Stimulated activated CD4-positive, alpha-beta T cell treated with anti-CD3 and anti-CD28 coated beads, Interleukin-2, amount 100 ng/mL, for 48 hours (primary cell): ENCODE measurements around the gene MINDY1.
A peak's percentile ranks its signal among the peaks of the same experiment; 100 is the strongest.

Experiments
- DNase-seq, 2 donors: peaks; one replicate each; pipeline ENCODE4 v3.0.0-alpha.2; 2020

MINDY1 gene

DNA sequence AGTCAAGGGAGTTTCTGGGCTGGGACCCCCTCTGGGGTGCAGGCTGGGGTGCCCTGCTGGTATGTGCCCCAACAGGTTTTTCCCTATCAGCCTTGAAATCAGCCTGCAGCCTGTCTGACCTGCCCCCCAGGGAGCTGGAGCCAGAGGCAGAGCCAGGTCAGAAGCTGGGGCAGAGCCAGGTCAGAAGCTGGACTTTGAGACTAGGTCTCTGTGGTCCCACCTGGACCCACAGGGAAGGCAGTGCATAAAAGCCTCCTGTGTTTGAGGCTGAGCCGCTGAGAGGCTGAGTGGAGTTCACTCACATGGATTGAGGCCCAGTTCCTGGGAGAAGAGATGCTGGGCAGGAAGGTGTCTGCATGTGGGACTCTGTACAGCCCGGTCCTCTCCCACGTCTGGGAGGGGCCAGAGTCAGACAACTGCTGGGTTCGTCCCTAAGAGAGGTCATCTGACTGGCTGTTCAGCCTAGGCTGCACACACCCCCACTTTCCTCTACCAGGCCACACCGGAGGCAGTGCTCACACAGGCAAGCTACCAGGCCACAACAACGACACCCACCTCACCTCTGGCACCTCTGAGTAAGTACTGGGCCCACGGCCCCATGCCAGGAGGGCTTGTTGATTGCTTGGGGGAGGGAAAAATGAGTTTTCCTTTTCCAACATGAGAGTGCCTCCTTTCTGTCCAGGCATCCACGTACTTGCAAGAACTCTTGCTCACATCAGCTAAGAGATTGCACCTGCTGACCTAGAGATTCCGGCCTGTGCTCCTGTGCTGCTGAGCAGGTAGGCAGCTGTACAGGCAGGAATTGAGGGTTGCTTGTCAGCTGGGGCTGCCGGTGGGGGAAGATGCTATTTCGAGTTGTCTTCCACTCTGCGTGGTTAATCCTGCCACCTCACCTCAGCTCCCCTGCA lies 24.6 kb downstream of the MINDY1 start, which contains the start of gene ANXA9:
TSS of gene ANXA9 (plus strand) at position 488 of the 908 bp plus-strand sequence. CDS start 814 bp downstream, outside the sequence.
- DNase-seq, result no peak

DNA sequence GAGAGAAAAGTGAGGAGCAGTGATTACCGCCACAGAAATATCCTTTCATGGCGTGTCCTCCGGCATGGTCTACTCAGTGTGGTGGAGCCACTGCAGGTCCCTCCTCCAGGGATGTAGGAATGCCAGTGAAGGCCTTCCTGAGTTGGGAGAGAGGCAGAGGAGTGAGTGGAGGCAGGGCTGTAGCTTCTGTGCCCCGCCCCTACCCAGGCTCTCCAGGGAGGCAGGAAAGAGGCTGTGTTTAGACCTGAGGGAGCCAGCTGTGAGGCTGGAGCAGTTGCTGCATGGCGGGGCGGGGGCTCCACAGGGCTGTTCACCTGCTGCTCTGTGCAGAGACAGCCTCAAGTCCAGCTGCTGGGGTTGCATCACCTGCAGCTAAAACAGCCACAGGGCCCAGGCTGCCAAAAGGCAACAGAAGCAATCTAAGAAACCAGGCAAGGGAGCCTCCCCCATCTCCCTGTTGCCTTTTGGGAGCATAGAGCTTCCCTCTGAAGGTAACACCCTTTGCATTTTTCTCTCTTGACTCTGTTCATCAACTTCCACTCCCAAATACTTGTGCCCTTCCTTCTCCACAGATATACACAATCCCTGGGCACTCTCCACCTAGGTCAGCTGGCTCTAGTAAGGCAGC lies 25.4 kb downstream of the MINDY1 start:
- no peak for DNase-seq

DNA sequence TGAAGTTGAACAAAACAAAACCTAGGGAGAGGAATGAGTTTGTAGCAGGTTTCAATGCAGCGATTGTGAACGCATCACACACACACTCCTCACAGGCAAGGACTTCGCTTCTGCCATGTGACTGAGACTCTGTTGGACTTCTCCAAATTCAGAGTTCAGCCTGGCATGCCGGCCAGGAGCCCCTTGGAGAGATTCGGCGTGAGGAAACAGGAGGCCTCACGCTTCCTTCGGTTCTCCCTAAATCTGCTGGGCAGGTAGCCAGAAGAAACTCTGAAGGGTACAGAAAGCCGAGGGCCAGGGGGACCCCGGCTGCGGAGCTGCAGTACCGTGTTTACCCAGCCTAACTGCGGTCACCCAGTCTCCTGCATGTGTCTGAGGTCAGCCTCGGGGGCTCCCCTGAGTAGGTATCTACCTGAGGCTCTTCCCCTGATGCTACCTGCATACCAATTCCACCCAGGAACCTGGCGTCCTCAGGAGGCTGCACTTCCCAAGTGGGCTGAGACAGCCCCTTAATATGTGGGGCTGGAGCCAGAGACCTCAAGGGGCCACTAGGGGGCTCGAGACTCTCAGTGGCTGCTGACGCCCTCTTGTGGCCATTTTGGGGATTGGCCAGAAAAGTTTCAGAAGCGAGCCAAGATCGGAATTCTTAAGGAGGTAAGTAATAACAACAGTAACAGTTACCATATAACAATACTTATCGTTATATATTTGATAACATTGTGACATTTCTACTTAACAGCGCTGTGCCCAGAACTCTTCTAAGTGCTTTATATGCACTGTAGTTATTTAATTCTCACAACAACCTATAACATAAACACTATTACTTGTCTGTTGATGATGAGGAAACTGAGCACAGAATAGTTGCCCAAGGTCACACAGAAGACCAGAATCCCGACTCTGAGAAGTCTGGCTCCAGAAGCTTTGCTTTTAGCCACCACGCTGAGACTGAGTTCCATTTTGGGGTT lies 27.3 kb downstream of the MINDY1 start:
- DNase-seq, result peak; percentile 89 to 90

DNA sequence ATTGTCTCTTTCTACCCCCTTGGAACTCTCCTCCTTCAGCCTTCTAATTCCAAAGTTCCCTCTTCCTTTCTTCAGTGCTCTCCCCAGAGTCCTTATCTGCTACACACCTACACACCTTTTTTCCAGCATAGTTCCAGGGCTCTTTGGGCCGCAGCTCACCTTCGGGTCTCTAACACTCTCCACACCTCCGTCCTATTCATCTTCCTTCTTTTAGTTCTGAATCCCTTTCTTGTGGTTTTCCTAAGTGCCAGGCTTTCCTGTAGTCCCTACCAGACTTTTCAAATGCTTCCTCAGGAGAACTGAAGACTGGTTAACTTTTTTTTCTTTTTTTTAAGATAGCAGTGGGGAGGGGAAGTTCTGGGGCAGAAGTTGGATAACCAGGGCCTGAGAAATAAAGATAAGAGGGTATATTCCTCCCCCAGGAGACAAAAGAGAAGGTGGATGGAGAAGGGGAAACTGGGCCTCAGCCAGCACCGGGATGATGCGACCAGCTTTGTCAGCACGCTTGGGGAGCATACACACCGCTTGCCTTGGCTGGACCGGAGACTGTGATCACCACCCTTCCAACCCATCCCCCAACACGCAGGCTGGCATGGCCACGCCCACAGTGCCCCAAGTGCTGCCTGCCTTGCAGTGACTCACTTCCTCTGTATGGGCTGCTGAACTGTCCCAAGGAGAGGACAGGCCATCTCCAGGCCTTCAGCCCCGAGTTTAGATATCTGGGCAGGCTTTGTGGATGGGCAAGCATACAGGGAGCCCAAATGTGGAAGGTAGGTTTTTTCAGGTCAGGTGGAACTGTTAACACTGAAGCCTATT lies 29.6 kb downstream of the MINDY1 start:
- peak; percentile 62 to 67 for DNase-seq

DNA sequence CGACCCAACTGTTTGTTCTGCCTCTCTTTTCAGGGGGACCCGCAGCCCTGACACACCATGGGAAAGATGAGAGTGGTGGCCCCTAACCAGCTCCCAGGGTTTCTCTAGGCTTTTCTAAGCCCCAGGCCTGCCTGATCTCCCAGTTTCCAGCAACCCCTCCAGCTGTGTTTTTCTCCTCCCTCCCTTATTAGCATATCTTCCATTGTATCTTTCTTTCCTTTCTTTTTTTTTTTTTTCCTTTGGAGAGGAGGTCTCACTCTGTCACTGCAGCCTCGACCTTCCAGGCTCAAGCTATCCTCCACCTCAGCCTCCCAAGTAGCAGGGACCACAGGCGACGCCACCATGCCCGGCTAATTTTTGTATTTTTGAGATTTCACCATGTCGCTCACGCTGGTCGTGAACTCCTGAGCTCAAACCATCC lies 30.3 kb downstream of the MINDY1 start:
- no peak for DNase-seq

DNA sequence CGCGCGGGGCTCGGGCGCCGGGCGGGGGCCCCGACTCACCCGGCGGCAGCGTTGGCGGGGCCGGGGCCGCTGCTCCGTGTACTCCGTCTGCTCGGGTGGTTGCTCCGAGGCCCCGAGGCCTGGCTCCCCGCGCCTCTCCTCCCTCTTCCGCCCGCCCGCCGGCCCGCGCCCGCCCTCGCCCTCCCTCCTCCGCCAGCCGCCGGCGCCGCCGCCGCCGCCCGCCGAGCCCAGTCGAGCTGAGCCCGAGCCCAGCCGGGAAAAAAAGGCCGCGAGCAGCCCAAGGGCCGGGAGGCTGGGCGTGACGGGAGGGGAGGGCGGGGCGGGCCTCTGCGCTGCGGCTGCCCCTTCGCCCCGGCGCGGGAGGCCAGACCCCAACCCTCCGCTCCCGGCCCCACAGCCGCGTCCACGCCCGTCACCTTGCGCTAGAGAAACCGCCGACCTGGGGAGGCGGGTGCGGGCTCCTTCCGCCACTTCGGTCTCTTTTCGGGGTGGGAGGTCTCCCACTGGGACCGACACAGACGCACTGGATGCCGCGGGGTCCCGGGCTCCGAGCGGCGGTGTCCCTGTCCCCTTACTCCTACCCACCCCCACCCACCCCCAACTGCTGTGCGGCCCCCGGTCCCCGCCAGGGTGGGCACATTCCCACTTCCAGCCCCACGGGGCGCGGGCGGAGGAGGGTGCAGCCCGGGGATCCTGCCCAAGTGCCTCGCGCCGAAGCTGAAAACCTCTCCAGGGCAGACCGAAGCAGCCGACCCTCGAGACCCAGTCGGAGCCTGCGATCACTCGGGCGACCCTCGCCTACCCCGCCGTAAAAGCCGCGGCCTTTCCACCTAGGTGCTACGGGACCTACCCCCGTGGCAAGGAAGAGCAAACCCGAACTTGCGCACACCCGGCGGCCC lies 31.9 kb downstream of the MINDY1 start, which contains the start of gene CERS2:
TSS of gene CERS2 (minus strand) at position 256 of the 899 bp plus-strand sequence. CDS start 5,745 bp downstream, outside the sequence.
- peak; percentile 54 to 69 for DNase-seq

DNA sequence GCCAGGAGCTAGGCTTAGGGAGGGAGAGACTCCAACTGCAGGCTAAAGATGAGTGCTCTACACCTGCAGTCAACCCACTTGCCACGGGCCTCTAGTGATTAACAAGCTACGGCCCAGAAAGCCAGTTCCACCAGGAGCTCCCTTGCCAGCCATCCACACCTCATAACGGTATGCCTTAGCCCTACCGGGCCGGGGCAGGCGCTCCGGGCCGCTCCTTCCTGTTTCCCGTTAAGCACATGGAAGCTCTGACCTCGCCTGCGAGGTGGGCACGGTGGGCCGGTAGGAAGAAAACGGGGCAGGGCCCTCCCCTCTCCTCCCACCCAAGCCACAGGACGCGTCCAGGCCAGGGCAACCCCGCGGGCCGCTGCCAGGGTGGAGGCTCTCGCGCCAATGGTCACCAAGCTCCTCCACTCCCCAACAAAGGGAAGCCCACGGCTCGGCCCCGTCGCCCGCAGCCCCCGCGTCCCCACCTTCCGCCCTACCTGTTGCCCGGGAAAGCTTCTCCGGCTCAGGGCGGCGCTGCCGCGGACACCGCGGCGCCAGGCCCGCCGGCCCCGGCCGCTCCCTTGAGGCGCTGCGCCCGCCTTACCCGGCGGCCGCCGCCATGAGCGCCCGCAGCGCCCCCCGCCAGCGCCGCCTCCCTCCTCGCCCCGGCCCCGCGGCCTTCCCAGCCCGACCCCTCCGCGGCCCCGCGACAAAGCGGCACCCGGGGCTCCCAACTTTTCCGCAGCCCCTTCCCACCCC lies 32.7 kb downstream of the MINDY1 start:
- peak; percentile 29 to 44 for DNase-seq

DNA sequence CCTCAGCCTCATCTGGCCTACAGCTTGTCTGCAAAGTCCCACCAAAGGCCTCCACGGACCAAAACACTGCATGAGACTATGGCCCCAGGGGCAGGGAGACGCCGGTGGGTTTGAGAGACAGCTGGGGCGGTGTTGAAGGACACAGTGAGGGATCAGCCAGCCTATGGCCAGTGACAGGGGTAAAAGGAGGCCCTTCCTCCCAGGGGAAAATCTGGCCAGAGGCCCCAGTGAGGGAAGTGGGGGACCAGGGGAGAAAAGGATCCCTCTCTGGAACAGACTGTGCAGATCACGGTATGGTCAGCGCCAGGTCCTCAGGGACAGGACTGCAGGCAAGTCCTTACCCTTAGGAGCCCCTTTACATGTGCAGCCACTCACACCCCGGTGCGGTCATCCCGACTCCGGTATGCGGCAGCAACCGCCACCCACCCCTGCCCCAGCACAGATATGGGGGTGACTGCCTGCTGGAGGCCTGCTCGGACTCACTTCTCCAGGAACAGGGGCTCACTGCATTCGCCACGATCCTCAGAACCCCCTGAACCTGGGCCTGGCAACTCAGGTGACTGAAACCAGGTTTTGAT lies 33.4 kb downstream of the MINDY1 start:
- DNase-seq, result peak; percentile 10 to 16

DNA sequence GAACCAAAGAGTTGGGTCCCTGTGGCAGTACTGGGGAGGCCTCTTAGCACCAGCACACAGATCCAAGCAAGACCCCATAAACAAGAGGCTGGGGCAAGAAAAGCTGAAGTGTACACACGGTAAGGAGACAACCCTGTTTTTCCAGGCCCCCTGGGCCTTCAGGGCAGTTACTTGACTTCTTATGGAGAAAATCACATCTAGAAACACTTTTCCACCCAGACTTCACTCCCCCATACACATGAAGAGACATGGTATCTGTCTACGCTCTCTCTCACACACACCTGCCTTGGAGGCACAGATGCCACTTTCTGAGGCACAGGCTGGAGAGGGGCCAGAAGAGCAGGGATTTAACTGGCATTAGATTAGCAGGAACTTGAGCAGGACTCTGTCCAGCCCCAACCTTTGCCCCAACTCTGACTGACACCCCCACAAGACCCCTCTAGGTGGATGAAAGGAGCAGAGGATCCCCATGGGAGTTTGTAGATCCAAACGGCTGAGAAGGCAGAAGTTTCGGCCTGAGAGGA lies 34.2 kb downstream of the MINDY1 start:
- no peak for DNase-seq

DNA sequence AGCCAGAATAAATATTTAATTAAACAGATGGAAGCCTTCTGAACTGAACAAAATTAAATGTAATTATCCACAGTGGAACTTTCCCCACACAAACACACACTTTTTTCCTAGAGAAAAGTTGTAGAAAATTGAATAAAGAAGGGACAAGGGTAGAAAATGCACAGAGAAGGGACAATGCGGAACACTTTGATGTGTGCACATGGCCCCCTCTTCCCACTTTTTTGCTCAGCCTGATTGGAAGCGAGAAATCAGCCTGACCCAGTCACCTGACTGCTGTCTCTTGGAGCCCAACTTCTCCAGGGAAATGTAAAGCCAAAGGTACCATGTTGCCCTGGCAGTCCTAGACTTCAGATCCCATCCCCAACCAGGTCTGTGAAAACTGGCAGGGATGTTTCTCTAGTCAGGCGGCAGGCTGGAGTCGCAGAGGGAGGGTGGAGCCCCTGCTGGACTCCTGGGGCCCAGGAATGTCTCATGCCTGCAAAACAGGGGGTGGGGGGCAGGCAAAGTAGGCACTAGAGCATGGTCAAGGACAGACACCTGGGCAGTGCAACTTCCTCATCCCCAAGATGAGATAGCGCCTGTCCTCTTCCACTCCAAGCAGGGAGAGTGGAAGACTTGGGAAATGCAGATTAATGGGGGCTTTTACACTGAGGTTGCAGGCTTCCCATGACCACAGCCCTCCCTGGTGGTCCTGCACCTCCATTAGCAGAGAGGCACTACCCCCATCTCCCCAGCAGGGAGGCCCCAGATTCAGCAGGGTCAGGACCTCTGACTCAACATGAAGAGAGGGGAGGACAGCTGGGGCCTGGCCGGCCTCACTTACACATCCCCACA lies 34.9 kb downstream of the MINDY1 start:
- no peak for DNase-seq

DNA sequence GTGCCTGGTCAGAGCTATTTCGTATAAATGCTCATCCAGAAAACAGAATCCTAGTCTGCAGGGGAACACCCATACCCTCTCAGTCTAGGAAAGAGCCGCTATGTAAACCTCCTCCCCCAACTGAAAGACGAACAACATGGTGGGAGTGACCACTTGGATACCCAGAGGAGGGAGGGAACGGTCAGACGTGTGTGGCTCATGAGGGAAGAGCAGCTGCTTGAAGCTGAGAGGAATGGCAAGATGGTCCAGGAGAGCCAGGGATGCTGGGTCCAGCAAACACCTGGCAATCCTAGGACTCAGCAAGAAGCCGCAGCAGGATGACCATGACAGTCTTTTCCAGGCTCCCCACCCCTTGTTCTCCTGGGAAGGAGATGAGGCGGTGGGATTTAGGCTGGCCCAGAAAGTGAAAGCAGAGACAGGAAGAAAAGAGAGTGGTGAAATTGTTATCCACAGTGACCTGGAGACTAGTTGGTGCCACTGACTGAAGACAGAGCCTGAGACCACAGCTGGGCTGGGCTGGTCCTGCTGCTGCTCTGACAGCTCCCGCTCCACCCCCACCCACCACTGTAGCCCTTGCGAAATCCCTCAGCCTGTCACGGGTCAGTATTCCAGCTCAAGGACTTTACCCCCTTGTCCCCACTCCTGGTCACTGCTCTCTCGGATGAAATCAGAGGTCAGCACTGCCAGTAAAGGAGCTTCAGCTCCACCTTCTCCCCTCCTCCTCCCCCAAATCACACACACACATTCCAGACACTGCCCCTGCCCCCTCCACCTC lies 35.7 kb downstream of the MINDY1 start:
- DNase-seq, result no peak

DNA sequence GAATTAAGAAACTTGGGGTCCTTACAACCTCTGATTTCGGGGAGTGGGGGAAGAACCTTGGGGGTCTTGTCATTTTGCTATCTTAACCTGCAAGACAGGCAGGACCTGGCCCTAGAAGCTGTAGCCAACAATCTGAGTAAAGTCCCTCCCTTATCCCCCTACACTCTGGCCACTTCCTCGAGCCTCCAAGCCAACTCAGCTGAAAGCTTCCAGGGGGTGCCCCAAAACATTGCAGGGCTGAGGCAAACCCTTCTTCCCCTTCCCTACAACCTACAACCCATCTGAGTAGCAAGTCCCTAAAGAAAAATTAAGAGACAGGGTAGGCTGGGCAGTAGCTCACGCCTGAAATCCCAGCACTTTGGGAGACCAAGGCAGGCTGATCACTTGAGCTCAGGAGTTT lies 37.1 kb downstream of the MINDY1 start:
- no peak for DNase-seq

DNA sequence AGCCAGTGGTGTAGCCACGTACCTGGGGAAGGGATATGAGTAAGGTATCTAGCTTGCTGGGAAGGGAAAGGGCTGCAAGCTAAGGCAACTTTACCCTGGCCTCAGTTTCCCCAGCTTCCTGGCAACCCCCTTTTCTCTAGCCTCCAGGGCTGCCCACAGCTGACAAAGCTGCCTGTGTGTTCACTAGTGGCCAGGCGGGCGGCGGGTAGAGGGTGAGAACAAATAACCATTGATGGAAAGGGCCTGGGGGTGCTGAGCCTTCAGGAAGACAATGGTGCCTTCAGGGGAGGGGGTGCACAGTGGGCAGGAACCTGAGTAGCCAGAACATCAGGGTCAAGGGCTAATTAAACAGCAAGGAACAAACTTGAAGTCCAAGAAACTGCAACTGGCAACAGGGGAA lies 38.2 kb downstream of the MINDY1 start:
- no peak for DNase-seq

DNA sequence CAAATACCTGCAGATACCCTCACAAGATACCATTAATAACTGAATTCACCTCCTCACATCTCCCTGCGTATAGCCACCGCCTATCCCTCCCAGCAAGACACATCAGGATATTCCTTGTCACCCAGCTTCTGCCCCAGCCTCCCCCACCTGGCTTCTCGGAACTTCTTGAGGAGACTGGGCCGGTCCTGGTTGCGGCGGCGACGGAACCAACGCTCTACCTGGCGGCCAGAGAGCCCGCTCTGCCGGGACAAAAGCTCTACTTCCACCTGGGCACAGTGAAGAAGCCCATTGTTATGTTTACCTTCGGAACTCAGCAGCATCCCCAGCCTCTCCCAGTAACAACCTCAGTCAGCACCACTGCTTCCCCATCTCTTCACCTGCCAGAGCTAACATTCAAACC lies 38.8 kb downstream of the MINDY1 start:
- no peak for DNase-seq

DNA sequence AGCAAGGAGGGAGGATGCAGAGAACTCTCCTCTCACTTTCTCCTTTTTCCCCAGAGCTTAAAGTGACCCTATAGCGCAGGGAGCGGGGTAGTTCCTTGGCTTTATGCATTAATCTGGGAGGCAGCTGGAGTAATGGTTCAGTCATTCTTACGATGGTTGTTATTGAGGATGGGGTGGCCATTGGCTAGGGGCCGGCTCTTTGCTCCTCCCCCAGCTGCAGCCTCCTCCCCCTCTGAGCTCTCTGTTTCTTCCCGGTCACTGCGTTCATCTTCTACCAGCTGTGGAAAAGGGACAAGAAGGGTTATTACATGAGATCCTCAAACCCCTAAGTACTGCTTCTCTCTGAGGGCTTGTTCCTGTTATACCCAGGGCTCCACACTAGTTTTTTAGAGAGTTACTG lies 40.7 kb downstream of the MINDY1 start:
- DNase-seq, result no peak

DNA sequence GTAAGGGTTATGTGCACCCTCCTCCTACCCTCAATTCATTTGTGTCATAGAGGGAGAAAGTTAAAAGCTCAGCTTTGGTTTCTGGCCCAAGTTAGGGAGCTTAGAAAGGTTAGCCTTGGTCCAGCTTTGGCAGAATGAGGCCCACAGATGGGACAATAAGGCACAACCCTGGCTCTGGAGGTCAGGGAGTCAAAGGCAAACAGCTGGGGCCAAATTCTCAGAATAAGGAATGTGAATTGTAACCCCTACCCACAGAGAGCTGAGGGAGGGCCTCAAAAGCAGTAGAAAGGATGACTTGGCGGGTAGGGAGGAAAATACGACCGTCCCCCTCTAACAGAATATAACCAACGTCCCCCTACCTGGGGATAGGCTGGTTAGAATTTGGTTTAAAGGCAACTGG lies 41.1 kb downstream of the MINDY1 start:
- no peak for DNase-seq

DNA sequence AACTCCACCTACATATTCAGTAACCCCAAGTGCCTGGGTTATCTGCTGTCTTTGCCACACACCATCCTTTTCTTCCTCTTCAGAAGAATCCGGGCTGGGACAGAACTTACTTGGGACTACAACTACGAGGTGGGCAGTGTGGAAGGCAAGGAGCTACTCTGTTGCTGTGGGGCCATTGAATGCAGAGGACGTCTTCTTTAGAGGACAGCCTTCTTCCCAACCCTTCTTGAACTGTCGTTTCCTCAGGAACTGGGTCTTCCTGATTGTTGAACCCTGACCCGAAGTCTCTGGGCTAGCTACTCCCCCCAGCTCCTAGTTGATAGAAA lies 42.6 kb downstream of the MINDY1 start:
- no peak for DNase-seq
